Smooth muscle cell (in vitro differentiated cells): ENCODE data around the gene HSPA4L. TPM values are rescaled to one million over a fixed set of nuclear protein-coding genes. Genes with fewer than 3 reads are reported as not detected.

Experiments
- DNase-seq: peaks from one replicate; lab custom pipeline; 2025; ENCODE audit not compliant: unreplicated experiment; lab: John Stamatoyannopoulos, UW
- H2AFZ ChIP-seq: fragments of 200-600 bp; sonication (generic); 2 replicates; pipeline ENCODE4 v1.6.0; 2016; ENCODE audit warnings: antibody characterized with exemption, low read depth, mild to moderate bottlenecking
- H3F3A ChIP-seq: fragments of 200-600 bp; sonication (generic); 2 replicates; pipeline ENCODE4 v1.6.0; 2017; ENCODE audit warnings: antibody characterized with exemption, low read depth
- H3K27ac ChIP-seq: fragments of 200-600 bp; sonication (generic); 2 replicates; pipeline ENCODE4 v1.5.1; 2016; ENCODE audit warnings: low read depth, mild to moderate bottlenecking
- H3K27me3 ChIP-seq: fragments of 200-600 bp; sonication (generic); 2 replicates; pipeline ENCODE4 v1.6.1; 2016; ENCODE audit warnings: low read depth, mild to moderate bottlenecking
- H3K36me3 ChIP-seq: fragments of 200-600 bp; sonication (generic); 2 replicates; pipeline ENCODE4 v1.5.1; 2016; ENCODE audit warnings: low read depth
- H3K4me1 ChIP-seq: fragments of 200-600 bp; sonication (generic); 2 replicates; pipeline ENCODE4 v1.5.1; 2016; ENCODE audit warnings: low read depth
- H3K4me2 ChIP-seq: fragments of 200-600 bp; sonication (generic); 2 replicates; pipeline ENCODE4 v1.6.0; 2016; ENCODE audit warnings: mild to moderate bottlenecking
- H3K4me3 ChIP-seq: fragments of 200-600 bp; sonication (generic); 2 replicates; pipeline ENCODE4 v1.5.1; 2016; ENCODE audit warnings: mild to moderate bottlenecking
- H3K79me2 ChIP-seq: fragments of 200-600 bp; sonication (generic); 2 replicates; pipeline ENCODE4 v1.6.0; 2016; ENCODE audit warnings: low read depth, mild to moderate bottlenecking
- H3K9ac ChIP-seq: fragments of 200-600 bp; sonication (generic); 2 replicates; pipeline ENCODE4 v1.6.0; 2016; ENCODE audit warnings: low read depth
- H3K9me3 ChIP-seq: fragments of 200-600 bp; sonication (generic); replicated peaks from 2 replicates; pipeline ENCODE4 v1.5.1; 2016; ENCODE audit warnings: low read depth
- H4K20me1 ChIP-seq: fragments of 200-600 bp; sonication (generic); 2 replicates; pipeline ENCODE4 v1.6.0; 2016; ENCODE audit warnings: low read depth
- WGBS: methylation state at CpG from one replicate; pipeline ENCODE4 v1.1.7; 2016; ENCODE audit warnings: low lambda C conversion rate; 5-methylcytosine and 5-hydroxymethylcytosine counted together
- polyA plus RNA-seq: library from polyadenylated mRNA; unstranded; fragments of >200 nt; fragmentation: Nextera tagmentation; extraction: Ambion mirVana; gene quantifications from 2 replicates; pipeline ENCODE4 v1.2.1, GENCODE V29; 2016
- total RNA-seq: library from RNA; depleted of rRNA; stranded (reverse); fragments of >200 nt; gene quantifications from 2 replicates; pipeline ENCODE4 v1.2.3, GENCODE V29; 2014
- TF ChIP-seq, protein P1 (sequence below): fragments of 200-600 bp; sonication (generic); IDR thresholded peaks from 2 replicates; pipeline ENCODE4 v1.5.1; 2017; ENCODE audit warnings: borderline replicate concordance, mild to moderate bottlenecking, antibody characterized with exemption; ENCODE audit not compliant: insufficient read depth, poor library complexity, severe bottlenecking

The HSPA4L gene
- total and polyA plus RNA-seq, 2 experiments from 2014 or later: 0.95 to 5.0 TPM

DNA sequence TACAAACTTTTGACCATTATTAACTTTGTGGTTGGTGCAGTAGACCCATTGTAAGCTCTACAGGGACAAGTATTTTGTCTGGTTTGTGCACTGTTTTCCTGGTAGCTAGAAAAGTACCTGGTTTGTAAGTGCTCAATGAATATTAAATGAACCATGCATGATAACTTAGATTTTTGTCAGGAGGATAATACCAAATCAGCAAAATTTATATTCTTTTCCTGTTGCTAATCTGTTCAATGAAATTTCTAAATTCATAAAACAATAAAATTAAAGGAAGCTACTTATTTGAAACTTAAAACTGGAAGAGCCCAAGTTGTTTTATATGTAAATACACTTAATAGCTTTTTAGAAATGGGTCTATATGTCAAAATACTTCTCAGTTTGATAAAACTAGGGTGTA lies 17.6 kb downstream of the HSPA4L start:
- Histone ChIP-seq H3F3A (no peaks in the 10 kb centered on the region), H3K9ac (no peak overlapping the region), H3K4me1 (no peaks in the 10 kb centered on the region), H2AFZ (no peak overlapping the region), H3K27me3 (no peaks in the 10 kb centered on the region), H3K36me3 (no peaks in the 10 kb centered on the region), H4K20me1 (no peaks in the 10 kb centered on the region), H3K79me2 (no peaks in the 10 kb centered on the region), H3K27ac (no peak overlapping the region), H3K9me3 (no peaks in the 10 kb centered on the region), H3K4me3 (no peak overlapping the region), H3K4me2 (no peak overlapping the region)
- no peak for DNase-seq
- TF ChIP-seq, protein P1, sequence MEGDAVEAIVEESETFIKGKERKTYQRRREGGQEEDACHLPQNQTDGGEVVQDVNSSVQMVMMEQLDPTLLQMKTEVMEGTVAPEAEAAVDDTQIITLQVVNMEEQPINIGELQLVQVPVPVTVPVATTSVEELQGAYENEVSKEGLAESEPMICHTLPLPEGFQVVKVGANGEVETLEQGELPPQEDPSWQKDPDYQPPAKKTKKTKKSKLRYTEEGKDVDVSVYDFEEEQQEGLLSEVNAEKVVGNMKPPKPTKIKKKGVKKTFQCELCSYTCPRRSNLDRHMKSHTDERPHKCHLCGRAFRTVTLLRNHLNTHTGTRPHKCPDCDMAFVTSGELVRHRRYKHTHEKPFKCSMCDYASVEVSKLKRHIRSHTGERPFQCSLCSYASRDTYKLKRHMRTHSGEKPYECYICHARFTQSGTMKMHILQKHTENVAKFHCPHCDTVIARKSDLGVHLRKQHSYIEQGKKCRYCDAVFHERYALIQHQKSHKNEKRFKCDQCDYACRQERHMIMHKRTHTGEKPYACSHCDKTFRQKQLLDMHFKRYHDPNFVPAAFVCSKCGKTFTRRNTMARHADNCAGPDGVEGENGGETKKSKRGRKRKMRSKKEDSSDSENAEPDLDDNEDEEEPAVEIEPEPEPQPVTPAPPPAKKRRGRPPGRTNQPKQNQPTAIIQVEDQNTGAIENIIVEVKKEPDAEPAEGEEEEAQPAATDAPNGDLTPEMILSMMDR: no peak

DNA sequence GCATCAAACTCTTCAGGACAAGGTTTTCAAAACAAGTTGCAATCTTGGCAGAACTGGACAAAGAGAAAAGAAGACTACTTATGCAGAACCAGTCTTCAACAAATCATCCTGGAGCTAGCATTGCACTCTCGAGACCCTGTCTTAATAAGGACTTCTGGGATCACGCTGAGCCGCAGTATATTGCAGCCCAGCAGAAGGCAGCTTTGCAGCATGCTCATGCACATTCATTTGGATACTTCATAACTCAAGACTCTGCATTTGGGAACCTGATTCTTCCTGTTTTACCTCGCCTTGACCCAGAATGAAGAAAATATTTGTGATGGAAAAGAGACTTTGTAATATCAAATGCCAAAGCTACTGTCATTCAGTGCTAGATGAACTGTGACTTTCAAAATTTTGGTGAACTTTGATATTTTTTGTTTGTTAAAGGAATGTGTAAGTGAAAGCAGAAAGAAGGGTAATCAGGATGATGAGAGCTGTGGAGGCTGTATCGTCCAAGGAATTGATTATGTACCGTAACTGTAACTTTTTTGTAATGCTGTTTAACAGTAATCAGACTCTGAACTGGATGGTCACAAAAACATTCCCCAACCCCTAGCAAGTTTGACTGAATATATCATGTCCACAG lies 27.2 kb downstream of the HSPA4L start:
- TF ChIP-seq, protein P1: no peak
- H3K4me2 ChIP-seq: no peak overlapping the region
- no peaks in the 10 kb centered on the region for H3K79me2 ChIP-seq
- no peak for DNase-seq
- no peak overlapping the region for H3K9ac ChIP-seq
- H3K27me3 ChIP-seq: no peaks in the 10 kb centered on the region
- H3F3A ChIP-seq: no peaks in the 10 kb centered on the region
- no peaks in the 10 kb centered on the region for H3K9me3 ChIP-seq
- no peaks in the 10 kb centered on the region for H3K36me3 ChIP-seq
- H3K27ac ChIP-seq: no peak overlapping the region
- no peaks in the 10 kb centered on the region for H4K20me1 ChIP-seq
- H3K4me1 ChIP-seq: no peaks in the 10 kb centered on the region
- H2AFZ ChIP-seq: no peak overlapping the region
- WGBS: 85% methylated on average over 6 of the region's 6 CpGs
- no peak overlapping the region for H3K4me3 ChIP-seq

DNA sequence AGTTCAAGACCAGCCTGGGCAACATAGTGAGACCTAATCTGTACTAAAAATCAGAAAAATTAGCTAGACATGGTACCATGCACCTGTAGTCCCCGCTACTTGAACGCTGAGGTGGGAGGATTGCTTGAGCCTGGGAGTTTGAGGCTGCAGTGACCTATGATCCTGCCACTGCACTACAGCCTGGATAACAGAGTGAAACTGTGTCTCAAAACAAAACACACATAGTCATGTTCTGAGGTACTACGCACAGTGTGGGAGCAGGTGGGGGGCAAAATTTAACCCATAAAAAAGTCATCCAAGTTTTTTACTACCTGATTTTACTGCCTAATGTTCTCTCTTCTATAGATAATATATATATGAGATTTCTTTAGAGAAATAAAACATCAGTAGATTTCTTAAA lies 28.4 kb downstream of the HSPA4L start:
- Histone ChIP-seq H3K4me2 (no peak overlapping the region), H3K79me2 (no peaks in the 10 kb centered on the region), H2AFZ (no peak overlapping the region), H4K20me1 (no peaks in the 10 kb centered on the region), H3K4me3 (no peak overlapping the region), H3F3A (no peaks in the 10 kb centered on the region), H3K27me3 (no peaks in the 10 kb centered on the region), H3K27ac (no peak overlapping the region), H3K4me1 (no peaks in the 10 kb centered on the region), H3K9me3 (no peaks in the 10 kb centered on the region), H3K9ac (no peak overlapping the region), H3K36me3 (no peaks in the 10 kb centered on the region)
- no peak for DNase-seq
- WGBS: 91% methylated on average over 3 of the region's 3 CpGs
- TF ChIP-seq, protein P1: no peak

DNA sequence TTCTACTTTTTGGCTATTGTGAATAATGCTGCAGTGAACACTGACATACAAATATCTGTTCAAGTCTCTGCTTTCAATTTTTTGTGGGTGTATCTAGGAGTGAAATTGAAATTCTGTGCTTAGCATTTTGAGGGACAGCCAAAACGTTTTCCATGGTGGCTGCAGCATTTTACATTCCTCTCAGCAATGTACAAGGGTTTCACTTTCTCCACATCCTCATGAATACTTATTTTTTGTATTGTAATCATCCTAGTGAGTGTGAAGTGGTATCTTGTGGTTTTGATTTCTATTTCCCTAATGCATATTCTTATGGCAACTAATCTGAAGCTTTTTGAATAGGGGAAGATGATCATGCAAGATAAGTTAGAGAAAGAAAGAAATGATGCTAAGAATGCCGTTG lies 40.3 kb downstream of the HSPA4L start:
- Histone ChIP-seq H4K20me1 (no peaks in the 10 kb centered on the region), H3K27ac (no peak overlapping the region), H3K4me1 (no peaks in the 10 kb centered on the region), H3K4me2 (no peak overlapping the region), H3F3A (no peaks in the 10 kb centered on the region), H3K4me3 (no peak overlapping the region), H3K9me3 (no peaks in the 10 kb centered on the region), H2AFZ (no peak overlapping the region), H3K27me3 (no peaks in the 10 kb centered on the region), H3K79me2 (no peaks in the 10 kb centered on the region), H3K9ac (no peak overlapping the region), H3K36me3 (no peaks in the 10 kb centered on the region)
- TF ChIP-seq, protein P1: no peak
- no peak for DNase-seq
- 65% methylated on average over 2 of the region's 2 CpGs for WGBS
